ENCODE results near the gene BTRC.
"Not testable (repeated sequence)": the region's sequence is repeated elsewhere in the genome, so short reads cannot be mapped to it uniquely, and the experiment has no call there.

The BTRC gene

GRCh38 chr10:101341438-101341837 is 12.5 kb upstream of the BTRC start:
- no peak overlapping the region for H3K4me3 ChIP-seq (ENCODE audit: low read depth in 1 of 2, low read length in 2 of 2)
- H3K27me3 ChIP-seq (ENCODE audit: control insufficient read depth in 1 of 2, insufficient read depth in 2 of 2, low read length in 2 of 2), result peaks cover 0 to 3% of the 10 kb centered on the region in 2 donors
- no peak overlapping the region for H3K27ac ChIP-seq (ENCODE audit: low read depth, low read length)
- H3K36me3 ChIP-seq (ENCODE audit: control insufficient read depth in 1 of 2, insufficient read depth in 2 of 2, low read length in 2 of 2), result no peaks in the 10 kb centered on the region
- H3K4me1 ChIP-seq (ENCODE audit: control insufficient read depth in 1 of 2, insufficient read depth in 2 of 2, low read length in 2 of 2), result peaks cover 0 to 6% of the 10 kb centered on the region in 2 donors
- H3K9ac ChIP-seq (ENCODE audit: low read depth in 1 of 2, low read length in 2 of 2), result no peak overlapping the region
- H3K9me3 ChIP-seq (ENCODE audit: control insufficient read depth in 1 of 2, low read length in 2 of 2), result no peaks in the 10 kb centered on the region

DNA sequence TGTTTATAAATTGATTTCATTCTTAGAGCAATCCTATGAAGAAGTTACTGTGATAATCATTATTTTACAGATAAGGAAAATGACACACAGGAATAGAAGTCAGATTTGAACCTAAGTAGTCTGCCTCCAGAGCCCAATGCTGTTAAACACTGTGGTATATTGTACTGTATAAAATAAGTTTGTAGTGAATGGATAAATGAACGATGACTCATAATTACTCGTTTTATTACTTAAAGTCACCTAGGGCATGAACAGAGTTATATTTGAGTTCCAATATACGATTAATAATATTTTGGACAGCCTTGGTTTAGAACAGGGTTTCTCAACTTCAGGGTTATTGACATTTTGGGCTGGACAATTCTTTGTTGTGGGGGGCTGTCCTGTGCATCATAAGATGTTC is 7.8 kb upstream of the BTRC start:
- H3K36me3 ChIP-seq (ENCODE audit: control insufficient read depth in 1 of 2, insufficient read depth in 2 of 2, low read length in 2 of 2), result no peaks in the 10 kb centered on the region
- no peak overlapping the region for H3K9ac ChIP-seq (ENCODE audit: low read depth in 1 of 2, low read length in 2 of 2)
- peaks cover 0 to 6% of the 10 kb centered on the region in 2 donors for H3K4me1 ChIP-seq (ENCODE audit: control insufficient read depth in 1 of 2, insufficient read depth in 2 of 2, low read length in 2 of 2)
- peaks cover 2 to 3% of the 10 kb centered on the region in 2 donors for H3K27me3 ChIP-seq (ENCODE audit: control insufficient read depth in 1 of 2, insufficient read depth in 2 of 2, low read length in 2 of 2)
- no peak overlapping the region for H3K27ac ChIP-seq (ENCODE audit: low read depth, low read length)
- H3K4me3 ChIP-seq (ENCODE audit: low read depth in 1 of 2, low read length in 2 of 2), result no peak overlapping the region
- H3K9me3 ChIP-seq (ENCODE audit: control insufficient read depth in 1 of 2, low read length in 2 of 2), result no peaks in the 10 kb centered on the region

- H3K9me3 ChIP-seq (ENCODE audit: control insufficient read depth in 1 of 2, low read length in 2 of 2), result no peaks in the 10 kb centered on the region
- H3K27ac ChIP-seq (ENCODE audit: low read depth, low read length), result no peak overlapping the region
- peaks cover 0 to 2% of the 10 kb centered on the region in 2 donors for H3K27me3 ChIP-seq (ENCODE audit: control insufficient read depth in 1 of 2, insufficient read depth in 2 of 2, low read length in 2 of 2)
- no peaks in the 10 kb centered on the region for H3K36me3 ChIP-seq (ENCODE audit: control insufficient read depth in 1 of 2, insufficient read depth in 2 of 2, low read length in 2 of 2)
- peaks cover 10 to 14% of the 10 kb centered on the region in 2 donors for H3K4me1 ChIP-seq (ENCODE audit: control insufficient read depth in 1 of 2, insufficient read depth in 2 of 2, low read length in 2 of 2)
- no peak overlapping the region for H3K4me3 ChIP-seq (ENCODE audit: low read depth in 1 of 2, low read length in 2 of 2)
- H3K9ac ChIP-seq (ENCODE audit: low read depth in 1 of 2, low read length in 2 of 2), result no peak overlapping the region
These were observed 2.9 kb upstream of the BTRC start for GRCh38 chr10:101351017-101351416.

- peaks cover 9 to 14% of the 10 kb centered on the region in 2 donors for H3K4me1 ChIP-seq (ENCODE audit: control insufficient read depth in 1 of 2, insufficient read depth in 2 of 2, low read length in 2 of 2)
- no peak overlapping the region for H3K27ac ChIP-seq (ENCODE audit: low read depth, low read length)
- H3K36me3 ChIP-seq (ENCODE audit: control insufficient read depth in 1 of 2, insufficient read depth in 2 of 2, low read length in 2 of 2), result no peaks in the 10 kb centered on the region
- H3K9me3 ChIP-seq (ENCODE audit: control insufficient read depth in 1 of 2, low read length in 2 of 2), result no peaks in the 10 kb centered on the region
- H3K9ac ChIP-seq (ENCODE audit: low read depth in 1 of 2, low read length in 2 of 2), result no peak overlapping the region
- no peak overlapping the region for H3K4me3 ChIP-seq (ENCODE audit: low read depth in 1 of 2, low read length in 2 of 2)
- H3K27me3 ChIP-seq (ENCODE audit: control insufficient read depth in 1 of 2, insufficient read depth in 2 of 2, low read length in 2 of 2), result peaks cover 0 to 2% of the 10 kb centered on the region in 2 donors
These were observed 2.5 kb upstream of the BTRC start for GRCh38 chr10:101351477-101351876.

DNA sequence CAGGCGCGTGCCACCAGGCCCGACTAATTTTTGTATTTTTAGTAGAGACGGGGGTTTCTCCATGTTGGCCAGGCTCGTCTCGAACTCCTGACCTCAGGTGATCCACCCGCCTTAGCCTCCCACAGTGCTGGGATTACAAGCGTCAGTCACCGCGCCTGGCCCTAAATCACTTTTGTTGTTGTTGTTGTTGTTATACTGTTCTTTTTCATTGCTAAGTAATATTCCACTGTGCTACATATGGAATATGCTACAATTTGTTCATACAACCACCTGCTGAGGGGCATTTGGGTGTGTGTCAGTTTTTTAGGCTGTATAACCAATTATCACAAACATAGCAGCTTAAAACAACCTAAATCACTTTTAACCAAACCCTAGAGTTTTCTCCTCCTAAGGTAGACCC is 1.1 kb upstream of the BTRC start:
- H3K36me3 ChIP-seq (ENCODE audit: control insufficient read depth in 1 of 2, insufficient read depth in 2 of 2, low read length in 2 of 2); H3K4me3 ChIP-seq (ENCODE audit: low read depth in 1 of 2, low read length in 2 of 2); H3K27me3 ChIP-seq (ENCODE audit: control insufficient read depth in 1 of 2, insufficient read depth in 2 of 2, low read length in 2 of 2); H3K27ac ChIP-seq (ENCODE audit: low read depth, low read length); H3K9ac ChIP-seq (ENCODE audit: low read depth in 1 of 2, low read length in 2 of 2); H3K9me3 ChIP-seq (ENCODE audit: control insufficient read depth in 1 of 2, low read length in 2 of 2): not testable (repeated sequence)
- H3K4me1 ChIP-seq (ENCODE audit: control insufficient read depth in 1 of 2, insufficient read depth in 2 of 2, low read length in 2 of 2), result peaks cover 9 to 14% of the 10 kb centered on the region in 2 donors

DNA sequence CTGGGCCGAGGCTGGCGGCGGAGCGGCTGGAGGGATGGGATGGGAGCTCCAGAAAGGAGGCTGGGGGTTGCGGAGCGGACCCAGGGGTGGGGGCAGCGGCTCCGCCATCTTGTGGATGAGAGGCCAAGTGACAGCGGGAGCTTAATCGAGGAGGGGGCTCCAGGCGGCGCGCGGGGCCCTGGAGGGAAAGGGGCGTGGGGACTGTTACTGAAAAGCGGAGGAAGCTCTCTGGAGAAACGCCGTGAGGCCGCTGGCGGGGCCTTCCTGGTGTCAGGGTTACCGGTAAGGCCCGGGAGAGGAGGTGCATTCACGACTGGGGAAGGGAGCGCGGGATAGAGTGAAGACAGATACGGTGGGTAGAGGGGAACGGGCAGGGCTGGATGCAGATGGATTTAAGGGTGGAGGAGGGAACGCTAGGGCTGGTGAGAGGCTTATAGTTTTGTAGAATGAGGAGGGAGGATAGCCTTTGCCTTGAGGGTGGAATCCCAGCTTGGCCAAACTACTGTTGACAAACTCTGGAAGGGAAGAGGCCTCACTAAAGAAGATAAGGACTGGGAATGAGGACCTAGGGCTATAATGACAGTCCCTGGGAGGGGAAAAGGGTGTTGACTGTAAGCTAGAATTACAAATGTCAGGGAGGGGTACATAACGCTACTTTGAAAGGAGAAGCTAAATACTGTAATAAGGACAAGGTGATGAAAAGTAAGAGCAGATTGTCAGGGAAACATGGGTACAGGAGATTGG is 535 bp downstream of the BTRC start:
- Histone ChIP-seq H3K9me3 (ENCODE audit: control insufficient read depth in 1 of 2, low read length in 2 of 2) (no peaks in the 10 kb centered on the region), H3K27ac (ENCODE audit: low read depth, low read length) (peak overlapping the region; percentile 74), H3K27me3 (ENCODE audit: control insufficient read depth in 1 of 2, insufficient read depth in 2 of 2, low read length in 2 of 2) (peaks cover 0 to 2% of the 10 kb centered on the region in 2 donors), H3K4me1 (ENCODE audit: control insufficient read depth in 1 of 2, insufficient read depth in 2 of 2, low read length in 2 of 2) (peaks cover 9 to 14% of the 10 kb centered on the region in 2 donors), H3K36me3 (ENCODE audit: control insufficient read depth in 1 of 2, insufficient read depth in 2 of 2, low read length in 2 of 2) (no peaks in the 10 kb centered on the region), H3K4me3 (ENCODE audit: low read depth in 1 of 2, low read length in 2 of 2) (peak overlapping the region; percentile 89 to 96), H3K9ac (ENCODE audit: low read depth in 1 of 2, low read length in 2 of 2) (peak overlapping the region; percentile 81 to 94)

- H3K4me1 ChIP-seq (ENCODE audit: control insufficient read depth in 1 of 2, insufficient read depth in 2 of 2, low read length in 2 of 2), result peaks cover 9 to 14% of the 10 kb centered on the region in 2 donors
- peak overlapping the region; percentile 81 to 94 for H3K9ac ChIP-seq (ENCODE audit: low read depth in 1 of 2, low read length in 2 of 2)
- H3K9me3 ChIP-seq (ENCODE audit: control insufficient read depth in 1 of 2, low read length in 2 of 2), result no peaks in the 10 kb centered on the region
- no peaks in the 10 kb centered on the region for H3K36me3 ChIP-seq (ENCODE audit: control insufficient read depth in 1 of 2, insufficient read depth in 2 of 2, low read length in 2 of 2)
- no peak overlapping the region for H3K27ac ChIP-seq (ENCODE audit: low read depth, low read length)
- peaks cover 0 to 2% of the 10 kb centered on the region in 2 donors for H3K27me3 ChIP-seq (ENCODE audit: control insufficient read depth in 1 of 2, insufficient read depth in 2 of 2, low read length in 2 of 2)
- H3K4me3 ChIP-seq (ENCODE audit: low read depth in 1 of 2, low read length in 2 of 2), result peak overlapping the region; percentile 89 to 96
These were observed 1.2 kb downstream of the BTRC start for GRCh38 chr10:101355072-101355706.

DNA sequence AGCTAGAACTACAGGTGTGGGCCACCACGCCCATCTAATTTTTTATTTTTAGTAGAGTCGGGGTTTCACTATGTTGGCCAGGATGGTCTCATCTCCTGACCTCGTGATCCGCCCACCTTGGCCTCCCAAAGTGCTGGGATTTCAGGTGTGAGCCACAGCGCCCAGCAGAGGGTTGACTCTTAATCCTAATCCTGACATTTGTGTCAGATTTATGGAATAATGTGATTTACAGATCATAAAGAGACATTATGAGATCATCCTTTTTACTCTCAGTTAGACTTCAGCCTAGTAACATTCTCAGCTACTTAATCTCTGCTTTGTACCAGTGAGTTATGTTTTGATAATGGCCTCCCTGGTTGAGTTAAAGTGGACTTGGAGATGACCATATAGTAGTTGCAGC is 2.2 kb downstream of the BTRC start:
- Histone ChIP-seq H3K4me1 (ENCODE audit: control insufficient read depth in 1 of 2, insufficient read depth in 2 of 2, low read length in 2 of 2) (peaks cover 9 to 14% of the 10 kb centered on the region in 2 donors), H3K36me3 (ENCODE audit: control insufficient read depth in 1 of 2, insufficient read depth in 2 of 2, low read length in 2 of 2) (no peaks in the 10 kb centered on the region), H3K27ac (ENCODE audit: low read depth, low read length) (no peak overlapping the region), H3K9ac (ENCODE audit: low read depth in 1 of 2, low read length in 2 of 2) (no peak overlapping the region), H3K4me3 (ENCODE audit: low read depth in 1 of 2, low read length in 2 of 2) (no peak overlapping the region), H3K27me3 (ENCODE audit: control insufficient read depth in 1 of 2, insufficient read depth in 2 of 2, low read length in 2 of 2) (no peaks in the 10 kb centered on the region), H3K9me3 (ENCODE audit: control insufficient read depth in 1 of 2, low read length in 2 of 2) (no peaks in the 10 kb centered on the region)

DNA sequence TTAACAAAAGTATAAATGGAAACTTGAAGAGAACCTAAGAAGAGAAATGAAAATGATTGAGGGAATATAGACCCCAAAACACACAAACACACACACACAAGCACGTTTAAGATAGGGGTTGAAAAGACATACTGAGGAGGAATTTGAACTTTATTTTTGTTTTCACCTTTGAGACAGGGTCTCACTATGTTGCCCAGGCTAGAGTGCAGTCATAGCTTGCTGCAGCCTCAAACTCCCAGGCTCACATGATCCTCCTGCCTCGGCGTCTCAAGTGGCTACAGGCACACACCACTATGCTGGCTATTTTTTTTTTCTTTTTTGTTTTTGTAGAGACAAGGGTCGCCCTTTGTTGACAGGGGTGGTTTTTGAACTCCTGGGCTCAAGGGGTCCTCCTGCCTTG is 4.0 kb downstream of the BTRC start:
- Histone ChIP-seq H3K4me1 (ENCODE audit: control insufficient read depth in 1 of 2, insufficient read depth in 2 of 2, low read length in 2 of 2) (peaks cover 9 to 14% of the 10 kb centered on the region in 2 donors), H3K4me3 (ENCODE audit: low read depth in 1 of 2, low read length in 2 of 2) (no peak overlapping the region), H3K27ac (ENCODE audit: low read depth, low read length) (no peak overlapping the region), H3K9ac (ENCODE audit: low read depth in 1 of 2, low read length in 2 of 2) (no peak overlapping the region), H3K9me3 (ENCODE audit: control insufficient read depth in 1 of 2, low read length in 2 of 2) (no peaks in the 10 kb centered on the region), H3K36me3 (ENCODE audit: control insufficient read depth in 1 of 2, insufficient read depth in 2 of 2, low read length in 2 of 2) (no peaks in the 10 kb centered on the region), H3K27me3 (ENCODE audit: control insufficient read depth in 1 of 2, insufficient read depth in 2 of 2, low read length in 2 of 2) (no peaks in the 10 kb centered on the region)

- Histone ChIP-seq H3K4me1 (ENCODE audit: control insufficient read depth in 1 of 2, insufficient read depth in 2 of 2, low read length in 2 of 2) (peaks cover 8 to 9% of the 10 kb centered on the region in 2 donors), H3K4me3 (ENCODE audit: low read depth in 1 of 2, low read length in 2 of 2) (no peak overlapping the region), H3K27me3 (ENCODE audit: control insufficient read depth in 1 of 2, insufficient read depth in 2 of 2, low read length in 2 of 2) (no peaks in the 10 kb centered on the region), H3K36me3 (ENCODE audit: control insufficient read depth in 1 of 2, insufficient read depth in 2 of 2, low read length in 2 of 2) (no peaks in the 10 kb centered on the region), H3K27ac (ENCODE audit: low read depth, low read length) (no peak overlapping the region), H3K9ac (ENCODE audit: low read depth in 1 of 2, low read length in 2 of 2) (no peak overlapping the region), H3K9me3 (ENCODE audit: control insufficient read depth in 1 of 2, low read length in 2 of 2) (no peaks in the 10 kb centered on the region)
These were observed 4.8 kb downstream of the BTRC start for GRCh38 chr10:101358706-101359300.

Data from duodenal mucosa (tissue), 2 donors.